GM19099 (cell line): Measurements from ENCODE around the gene HLF.

Source experiments
- POLR2A ChIP-seq: IDR thresholded peaks from 3 replicates; pipeline ENCODE4 v1.6.1; 2011; ENCODE audit warnings: low read depth; ENCODE audit not compliant: insufficient read length; ENCODE audit errors: extremely low read depth

HLF gene

DNA sequence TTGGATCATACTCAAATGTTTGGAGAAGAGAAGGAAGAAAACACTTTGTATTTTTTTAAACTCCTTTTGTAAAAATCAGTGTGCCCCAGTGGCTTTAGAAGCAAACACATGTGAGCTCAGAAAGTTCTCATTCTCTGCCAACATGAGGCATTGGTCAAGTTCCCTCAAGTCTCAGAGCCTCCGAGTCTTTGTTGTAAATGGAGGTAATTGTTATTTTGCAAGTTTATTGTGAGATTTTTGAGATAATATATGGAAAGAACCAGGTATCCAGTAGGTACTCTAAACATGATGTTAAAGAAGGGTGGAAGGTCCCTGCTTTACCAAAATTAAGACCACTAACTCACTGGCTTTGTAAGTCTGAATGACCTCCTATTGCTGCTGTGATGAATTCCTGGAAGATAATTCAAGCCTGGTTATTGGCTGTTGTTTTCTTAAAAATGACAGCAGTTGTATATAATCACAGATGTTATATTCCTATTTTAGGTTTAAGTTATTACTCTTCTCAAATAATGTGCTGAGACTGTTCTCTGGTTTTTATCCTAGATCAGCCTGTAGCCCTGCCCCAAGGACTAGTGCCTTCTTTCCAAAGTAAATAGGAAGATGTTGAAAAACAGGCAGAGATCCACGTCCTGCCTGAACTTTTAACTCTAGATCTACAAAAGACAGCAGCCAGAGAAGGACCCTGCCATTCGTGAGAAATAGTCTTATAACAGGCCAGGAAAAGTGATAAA is 2.4 kb downstream of the HLF start:
- no peak for TF ChIP-seq POLR2A

GRCh38 chr17:55267777-55268648 is 3.3 kb downstream of the HLF start:
- TF ChIP-seq POLR2A = no peak

DNA sequence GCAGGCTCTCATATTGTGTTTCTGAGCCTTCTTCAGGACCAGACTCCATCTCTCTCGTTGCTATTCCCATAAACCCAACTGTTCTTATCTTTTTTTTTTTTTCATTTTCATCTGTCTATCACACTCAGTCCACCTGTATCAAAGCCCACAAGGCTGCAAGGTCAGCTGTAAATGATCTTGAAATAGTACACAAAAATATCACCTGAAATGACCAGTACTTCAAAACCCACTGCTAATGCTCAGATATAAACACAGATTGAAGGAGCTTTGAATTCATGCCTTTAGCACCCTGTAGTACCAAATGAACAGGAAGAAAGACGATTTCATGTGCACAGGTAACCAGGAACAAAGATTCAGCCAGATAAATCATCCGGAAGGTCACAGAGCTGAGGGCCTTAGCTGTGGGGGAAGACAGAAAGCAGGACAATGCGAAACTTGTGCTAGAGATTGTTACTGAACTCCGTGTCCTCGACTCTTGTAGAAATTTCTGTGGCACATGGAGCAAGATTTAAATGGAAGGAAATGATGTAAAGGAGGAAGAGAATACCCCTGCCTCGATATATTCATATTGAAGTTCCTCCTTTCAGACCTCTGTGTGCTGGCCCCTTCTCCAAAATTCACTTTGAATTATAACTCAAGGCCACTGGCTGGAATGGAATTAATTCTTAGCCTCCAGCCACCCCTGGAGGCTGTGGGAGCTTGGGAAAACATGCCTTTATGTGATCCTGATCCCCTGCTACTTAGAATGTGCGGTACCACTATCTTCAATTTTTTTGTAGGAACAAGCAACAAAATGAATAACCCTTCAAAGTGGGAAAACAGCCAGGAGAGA is 4.1 kb downstream of the HLF start:
- no peak for TF ChIP-seq POLR2A

DNA sequence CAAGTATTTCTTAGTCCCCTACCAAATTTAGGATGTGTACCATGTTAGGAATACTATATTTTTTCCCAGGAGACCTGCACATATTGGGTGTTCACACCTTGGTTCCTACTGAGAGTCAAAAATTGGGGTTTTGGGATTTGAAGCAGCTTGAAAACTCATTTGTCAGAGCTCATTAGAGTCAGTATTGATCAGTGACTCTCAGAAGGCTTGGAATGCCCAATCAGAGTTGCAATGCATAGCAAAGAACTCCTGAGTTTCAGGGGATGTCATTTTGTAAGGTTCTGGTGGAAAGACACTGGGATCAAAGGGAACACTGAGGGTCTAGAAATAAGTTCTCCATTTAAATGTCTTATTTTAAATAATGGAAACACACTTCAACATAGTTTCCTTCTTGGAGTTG is 5.1 kb downstream of the HLF start:
- TF ChIP-seq POLR2A = no peak

DNA sequence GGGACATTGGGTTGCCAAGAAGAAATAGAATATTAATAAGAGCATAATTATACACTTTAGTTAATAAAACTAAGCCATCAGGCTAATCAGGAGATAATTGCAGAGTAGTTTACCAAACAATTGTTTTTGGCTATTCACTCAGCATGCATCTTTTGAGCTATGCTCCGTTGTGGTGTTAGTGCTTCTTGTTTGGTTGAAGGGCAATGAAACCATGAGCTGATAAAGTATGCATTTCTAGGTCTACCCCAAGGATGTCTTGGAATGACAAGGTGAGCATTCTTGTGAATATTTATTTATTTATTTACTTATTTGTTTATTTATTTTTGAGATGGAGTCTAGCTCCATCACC is 6.4 kb downstream of the HLF start:
- TF ChIP-seq POLR2A = no peak

- no peak for TF ChIP-seq POLR2A
Observed at GRCh38 chr17:55271958-55272710, 7.4 kb downstream of the HLF start.

DNA sequence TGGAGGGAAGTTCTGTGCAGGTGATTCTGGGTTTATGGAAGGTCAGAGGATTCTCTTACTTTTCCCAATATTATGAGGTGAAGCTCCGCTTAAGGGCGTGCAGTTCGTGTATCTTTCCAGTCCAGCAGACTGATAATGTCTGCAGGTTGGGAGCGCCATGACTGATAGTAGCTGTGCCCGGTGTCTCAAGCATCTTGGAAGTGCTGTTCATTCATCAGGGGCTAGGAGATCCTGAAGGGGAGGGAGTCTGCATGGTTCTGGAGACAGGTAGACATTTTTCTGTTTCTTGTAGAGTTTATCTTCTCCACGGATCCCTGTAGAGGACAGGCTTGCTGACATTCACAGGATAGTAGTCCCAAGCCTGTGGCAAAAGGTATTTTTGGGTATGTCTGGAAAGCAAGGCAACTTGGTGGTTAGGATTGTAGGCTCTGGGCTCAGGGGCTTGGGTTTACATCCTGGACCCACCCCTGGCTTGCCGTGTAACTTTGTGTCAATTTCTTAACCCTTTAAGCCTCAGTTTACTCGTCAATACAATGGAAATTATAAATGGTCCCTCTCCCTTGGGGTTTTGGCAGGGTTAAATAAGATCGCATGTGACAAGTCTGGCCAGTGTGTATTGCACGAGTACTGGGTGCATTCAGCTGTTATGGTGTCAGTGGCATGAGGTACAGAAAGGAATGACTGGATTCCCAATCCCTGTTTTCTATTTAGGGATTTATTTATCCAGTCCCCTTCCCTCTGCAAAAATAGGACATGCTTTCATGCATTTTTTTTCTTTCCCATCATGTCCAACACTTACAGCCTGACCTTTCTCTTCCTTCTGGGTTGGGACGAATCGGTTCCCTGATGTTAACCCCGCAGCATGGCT is 8.2 kb downstream of the HLF start:
- no peak for TF ChIP-seq POLR2A

DNA sequence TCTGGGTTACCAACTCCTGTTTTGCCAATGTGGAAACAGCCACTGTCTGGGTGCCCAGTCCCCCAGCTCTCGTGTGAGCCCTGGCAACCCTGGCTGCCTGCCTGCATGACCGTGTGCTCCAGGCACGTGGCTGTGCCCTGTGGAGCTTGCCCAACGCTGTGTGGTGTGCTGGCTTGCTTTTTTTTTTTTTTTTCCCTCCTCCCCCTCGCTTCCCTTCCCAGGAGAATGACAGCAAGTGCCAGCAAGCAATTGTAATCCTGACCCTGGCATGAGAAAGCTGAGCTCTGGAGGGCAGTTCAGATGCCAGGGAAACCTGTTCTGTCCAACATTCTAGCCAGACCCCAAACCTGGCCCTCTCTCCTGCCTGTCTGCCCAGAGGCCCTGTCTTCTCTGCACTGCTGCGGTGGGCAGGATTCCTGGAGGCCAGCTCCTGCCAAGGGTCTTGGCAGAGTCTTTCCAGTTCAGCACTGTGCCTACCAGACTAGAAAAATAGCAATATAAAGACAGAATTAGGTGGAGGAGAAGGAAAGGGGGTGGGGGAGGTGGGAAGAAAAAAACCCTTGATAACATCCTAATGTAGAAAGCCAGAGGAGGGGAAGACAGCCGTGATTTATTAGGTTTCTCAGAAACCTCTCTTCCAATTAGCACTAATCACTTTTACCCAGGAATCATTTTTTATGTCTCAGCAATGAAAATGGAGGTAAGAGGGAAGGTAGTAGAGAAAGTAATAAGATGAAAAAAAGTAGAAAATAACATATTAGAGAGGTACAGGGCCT is 9.0 kb downstream of the HLF start:
- TF ChIP-seq POLR2A = no peak

DNA sequence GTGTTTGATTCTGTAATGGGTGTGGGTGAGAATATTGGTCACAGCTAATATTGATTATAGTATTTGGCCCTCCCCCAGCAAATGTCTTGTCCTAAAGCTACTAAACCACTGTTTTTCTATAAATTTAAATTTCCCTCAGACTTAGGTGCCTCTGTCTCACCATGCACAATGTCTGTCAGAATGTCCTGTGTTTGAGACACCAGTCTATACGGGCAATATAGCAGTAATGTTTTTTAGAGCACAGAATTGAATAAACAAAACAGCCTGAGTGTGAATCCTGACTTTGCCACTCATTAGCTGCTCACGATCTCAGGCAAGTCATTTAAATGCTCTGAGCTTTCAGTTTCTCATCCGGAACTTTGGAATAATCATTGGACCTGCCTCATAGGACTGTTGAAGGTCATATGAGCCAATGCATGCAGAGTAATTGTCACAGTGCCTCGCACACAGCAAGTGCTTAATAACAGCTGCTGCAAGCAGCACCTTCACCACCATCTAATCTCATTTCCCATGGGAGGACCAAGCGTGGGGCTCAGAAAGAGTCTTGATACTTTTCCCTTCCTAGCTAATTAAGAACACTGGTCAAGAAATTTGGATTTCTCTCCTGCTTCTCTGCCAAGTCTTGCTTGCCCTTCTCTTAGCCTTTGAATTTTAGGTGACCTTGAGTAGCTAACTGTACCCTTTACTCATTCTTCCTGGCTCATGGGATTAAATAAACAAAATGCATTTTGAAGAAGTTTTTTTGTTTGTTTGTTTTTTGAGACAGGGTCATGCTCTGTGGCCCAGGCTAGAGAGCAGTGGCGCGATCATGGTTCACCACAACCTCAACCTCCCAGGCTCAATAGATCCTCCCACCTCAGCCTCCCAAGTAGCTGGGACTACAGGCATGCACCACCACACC is 9.8 kb downstream of the HLF start:
- TF ChIP-seq POLR2A = no peak

DNA sequence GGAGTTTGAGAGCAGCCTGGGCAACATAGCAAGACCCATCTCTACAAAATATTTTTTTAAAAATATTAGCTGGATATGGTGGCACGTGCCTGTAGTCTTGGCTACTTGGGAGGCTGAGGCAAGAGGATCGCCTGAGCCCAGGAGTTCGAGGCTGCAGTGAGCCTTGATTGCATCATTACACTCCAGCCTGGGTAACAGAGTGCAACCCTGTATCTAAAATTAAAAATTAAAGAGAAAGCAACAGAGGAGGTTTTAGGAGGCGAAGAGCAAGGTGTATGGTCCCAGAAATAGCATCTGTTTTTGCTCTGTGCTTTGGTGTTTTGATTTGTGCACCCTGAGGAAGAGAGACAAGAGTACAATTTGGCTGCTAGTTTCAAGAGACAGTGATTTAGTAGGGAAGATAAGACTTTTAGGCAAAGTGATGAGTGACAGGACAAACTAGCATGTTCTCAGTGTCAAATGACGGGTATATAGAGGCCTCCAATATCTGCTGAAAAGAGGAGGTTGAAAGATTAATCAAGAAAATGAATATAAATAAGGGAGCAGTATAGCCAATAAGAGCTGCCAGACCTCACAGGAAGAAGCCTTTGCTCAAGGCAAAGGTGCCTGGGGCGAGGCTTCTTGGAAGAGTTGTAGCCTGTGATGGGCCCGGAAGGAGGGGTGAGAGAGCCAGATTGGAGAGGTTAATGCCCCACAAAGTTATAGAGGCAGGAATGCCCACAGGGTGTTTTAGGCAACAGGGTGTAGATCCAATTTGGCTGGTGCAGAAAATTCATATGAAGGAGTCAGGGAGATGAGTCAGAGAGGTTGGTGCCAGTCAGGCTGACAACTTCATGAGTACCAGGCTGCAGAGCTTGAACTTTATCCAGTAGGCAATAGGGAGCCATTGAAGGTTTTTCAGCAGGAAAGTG is 11.4 kb downstream of the HLF start:
- TF ChIP-seq POLR2A = no peak
